ENCODE measurements around the gene KCNJ16.

DNA sequence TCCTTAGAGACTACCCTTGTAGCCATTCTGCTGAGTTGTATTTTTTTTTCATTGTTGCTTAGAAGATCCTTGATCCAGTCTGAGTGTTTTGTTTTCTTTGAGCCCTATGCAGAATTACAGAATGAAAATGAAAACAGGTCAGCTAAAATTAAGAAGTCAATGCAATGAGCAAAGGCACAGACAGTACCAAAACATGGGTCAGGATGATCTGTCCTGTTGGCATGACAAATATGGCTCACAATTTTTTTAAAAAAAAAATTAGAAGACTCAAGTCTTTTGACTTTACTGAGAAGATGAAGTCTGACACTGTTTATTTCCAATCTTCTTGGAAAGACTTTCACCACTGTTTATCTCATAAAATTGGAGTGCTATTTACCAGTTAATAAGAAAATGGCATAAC is 32.4 kb downstream of the KCNJ16 start:
- TF ChIP-seq, protein P1, sequence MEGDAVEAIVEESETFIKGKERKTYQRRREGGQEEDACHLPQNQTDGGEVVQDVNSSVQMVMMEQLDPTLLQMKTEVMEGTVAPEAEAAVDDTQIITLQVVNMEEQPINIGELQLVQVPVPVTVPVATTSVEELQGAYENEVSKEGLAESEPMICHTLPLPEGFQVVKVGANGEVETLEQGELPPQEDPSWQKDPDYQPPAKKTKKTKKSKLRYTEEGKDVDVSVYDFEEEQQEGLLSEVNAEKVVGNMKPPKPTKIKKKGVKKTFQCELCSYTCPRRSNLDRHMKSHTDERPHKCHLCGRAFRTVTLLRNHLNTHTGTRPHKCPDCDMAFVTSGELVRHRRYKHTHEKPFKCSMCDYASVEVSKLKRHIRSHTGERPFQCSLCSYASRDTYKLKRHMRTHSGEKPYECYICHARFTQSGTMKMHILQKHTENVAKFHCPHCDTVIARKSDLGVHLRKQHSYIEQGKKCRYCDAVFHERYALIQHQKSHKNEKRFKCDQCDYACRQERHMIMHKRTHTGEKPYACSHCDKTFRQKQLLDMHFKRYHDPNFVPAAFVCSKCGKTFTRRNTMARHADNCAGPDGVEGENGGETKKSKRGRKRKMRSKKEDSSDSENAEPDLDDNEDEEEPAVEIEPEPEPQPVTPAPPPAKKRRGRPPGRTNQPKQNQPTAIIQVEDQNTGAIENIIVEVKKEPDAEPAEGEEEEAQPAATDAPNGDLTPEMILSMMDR (IDR thresholded peaks at IDR 0.05): no peak
- TF ChIP-seq POLR2A (IDR thresholded peaks at IDR 0.05): no peak
